Neural progenitor cell (in vitro differentiated cells): Measurements from ENCODE around the gene VAV2. TPM values are rescaled to one million over a fixed set of nuclear protein-coding genes. Genes with fewer than 3 reads are reported as not detected.
A peak's percentile ranks its signal among the peaks of the same experiment; 100 is the strongest.

Experiments
- DNase-seq: peaks from one replicate; pipeline ENCODE4 v3.0.0-alpha.2; 2016; ENCODE audit warnings: low spot score
- H2AFZ ChIP-seq: fragments of 200-600 bp; sonication (generic); replicated peaks from 2 replicates; pipeline ENCODE4 v1.6.1; 2016; ENCODE audit warnings: antibody characterized with exemption
- H3F3A ChIP-seq: fragments of 200-600 bp; sonication (generic); 2 replicates; pipeline ENCODE4 v1.6.1; 2016; ENCODE audit warnings: antibody characterized with exemption, low read depth
- H3K27ac ChIP-seq: fragments of 200-600 bp; sonication (generic); 2 replicates; pipeline ENCODE4 v1.5.1; 2016; ENCODE audit warnings: mild to moderate bottlenecking
- H3K27me3 ChIP-seq: fragments of 200-600 bp; sonication (generic); 2 replicates; pipeline ENCODE4 v1.6.1; 2016; ENCODE audit warnings: mild to moderate bottlenecking, moderate library complexity
- H3K36me3 ChIP-seq: fragments of 200-600 bp; sonication (generic); 2 replicates; pipeline ENCODE4 v1.5.1; 2016
- H3K4me1 ChIP-seq: fragments of 200-600 bp; sonication (generic); 2 replicates; pipeline ENCODE4 v1.6.1; 2016; ENCODE audit warnings: mixed run types
- H3K4me2 ChIP-seq: fragments of 200-600 bp; sonication (generic); 2 replicates; pipeline ENCODE4 v1.6.1; 2016
- H3K4me3 ChIP-seq: fragments of 200-600 bp; sonication (generic); 2 replicates; pipeline ENCODE4 v1.5.1; 2016
- H3K79me2 ChIP-seq: fragments of 200-600 bp; sonication (generic); 2 replicates; pipeline ENCODE4 v1.6.1; 2016; ENCODE audit warnings: low read depth
- H3K9ac ChIP-seq: fragments of 200-600 bp; sonication (generic); 2 replicates; pipeline ENCODE4 v1.6.1; 2016
- H3K9me3 ChIP-seq: fragments of 200-600 bp; sonication (generic); 2 replicates; pipeline ENCODE4 v1.5.1; 2016; ENCODE audit warnings: low read depth
- H4K20me1 ChIP-seq: fragments of 200-600 bp; sonication (generic); 2 replicates; pipeline ENCODE4 v1.6.1; 2016; ENCODE audit warnings: low read depth
- H3K27ac Mint-ChIP-seq: 3 replicates; pipeline ENCODE4 v1.8.0; 2021; ENCODE audit warnings: mixed read lengths
- H3K27me3 Mint-ChIP-seq: 2 replicates; pipeline ENCODE4 v1.8.0; 2022; ENCODE audit warnings: low read depth, mild to moderate bottlenecking, inconsistent platforms, moderate library complexity, mixed read lengths; ENCODE audit not compliant: insufficient read depth
- H3K36me3 Mint-ChIP-seq: 3 replicates; pipeline ENCODE4 v1.8.0; 2021; ENCODE audit warnings: mixed read lengths
- H3K4me1 Mint-ChIP-seq: 3 replicates; pipeline ENCODE4 v1.8.0; 2021; ENCODE audit warnings: mixed read lengths
- H3K4me3 Mint-ChIP-seq: 3 replicates; pipeline ENCODE4 v1.8.0; 2021; ENCODE audit warnings: mild to moderate bottlenecking, moderate library complexity, mixed read lengths
- H3K9me3 Mint-ChIP-seq: 3 replicates; pipeline ENCODE4 v1.8.0; 2020; ENCODE audit warnings: mixed read lengths
- CTCF ChIP-seq: fragments of 200-600 bp; sonication (generic); IDR thresholded peaks from 2 replicates; pipeline ENCODE4 v1.5.1; 2017; ENCODE audit warnings: antibody characterized with exemption, mild to moderate bottlenecking
- EZH2 ChIP-seq: fragments of 200-600 bp; sonication (generic); IDR thresholded peaks from 2 replicates; pipeline ENCODE4 v1.6.1; 2017; ENCODE audit warnings: antibody characterized with exemption, mild to moderate bottlenecking, moderate library complexity
- EZH2phosphoT487 ChIP-seq: fragments of 200-600 bp; sonication (generic); IDR thresholded peaks from 2 replicates; pipeline ENCODE4 v1.6.1; 2017; ENCODE audit warnings: antibody characterized with exemption
- total RNA-seq: library from RNA; depleted of rRNA; stranded (reverse); fragments of >200 nt; gene quantifications from 2 replicates; pipeline ENCODE4 v1.2.3, GENCODE V29; 2015; ENCODE audit warnings: low replicate concordance

Gene VAV2
- total RNA-seq, 1 donor from 2014 or later: 12.9 TPM

GRCh38 chr9:134024214-134024792 lies 32.2 kb upstream of the VAV2 start:
- Histone ChIP-seq H3K36me3 (no peaks in the 10 kb centered on the region), H3F3A (peaks cover 24% of the 10 kb centered on the region), H3K27ac (no peak overlapping the region), H3K79me2 (peaks cover 5% of the 10 kb centered on the region), H3K27me3 (no peaks in the 10 kb centered on the region), H3K4me3 (peak overlapping the region; percentile 35), H3K4me1 (peaks cover 10% of the 10 kb centered on the region), H3K9ac (no peak overlapping the region), H3K4me2 (peak overlapping the region; percentile 72), H4K20me1 (peaks cover 15% of the 10 kb centered on the region), H2AFZ (no peak overlapping the region), H3K9me3 (no peaks in the 10 kb centered on the region)
- Mint-ChIP-seq H3K4me1 (peaks cover 15% of the 10 kb centered on the region), H3K9me3 (peaks cover 3% of the 10 kb centered on the region), H3K27ac (peak overlapping the region; percentile 26), H3K36me3 (peaks cover 6% of the 10 kb centered on the region), H3K4me3 (peak overlapping the region; percentile 86), H3K27me3 (peaks cover 5% of the 10 kb centered on the region)
- DNase-seq: no peak
- TF ChIP-seq EZH2phosphoT487: no peak
- TF ChIP-seq CTCF: no peak
- no peak for TF ChIP-seq EZH2

DNA sequence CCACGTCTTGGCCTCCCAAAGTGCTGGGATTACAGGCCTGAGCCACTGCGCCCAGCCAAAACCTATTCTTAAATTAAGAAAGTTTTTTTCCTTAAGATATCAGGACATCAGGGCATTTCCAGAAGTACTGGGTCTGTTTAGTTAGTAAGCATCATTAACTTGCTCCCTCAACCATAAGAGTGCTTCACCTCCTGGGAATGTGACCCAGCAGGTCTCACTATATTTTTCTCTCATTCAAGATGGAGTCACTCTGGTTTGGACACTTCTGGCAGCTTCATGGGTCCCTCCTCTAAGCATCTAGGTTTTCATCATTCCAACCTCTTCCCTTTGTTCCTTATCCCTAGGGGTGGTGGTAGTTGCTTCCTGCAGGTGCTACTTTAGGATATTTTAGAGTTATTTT lies 22.8 kb upstream of the VAV2 start:
- no peak overlapping the region for H3K9ac ChIP-seq
- no peak for DNase-seq
- H3K27me3 Mint-ChIP-seq: peaks cover 21% of the 10 kb centered on the region
- H4K20me1 ChIP-seq: no peaks in the 10 kb centered on the region
- H3K4me1 Mint-ChIP-seq: no peaks in the 10 kb centered on the region
- H3K27ac ChIP-seq: no peak overlapping the region
- no peaks in the 10 kb centered on the region for H3K79me2 ChIP-seq
- no peaks in the 10 kb centered on the region for H3K36me3 ChIP-seq
- peaks cover 3% of the 10 kb centered on the region for H3K36me3 Mint-ChIP-seq
- peaks cover 10% of the 10 kb centered on the region for H3K9me3 ChIP-seq
- H3K4me3 Mint-ChIP-seq: no peak overlapping the region
- H3F3A ChIP-seq: no peaks in the 10 kb centered on the region
- no peaks in the 10 kb centered on the region for H3K4me1 ChIP-seq
- no peak overlapping the region for H2AFZ ChIP-seq
- no peak for TF ChIP-seq EZH2phosphoT487
- no peak overlapping the region for H3K27ac Mint-ChIP-seq
- H3K27me3 ChIP-seq: no peaks in the 10 kb centered on the region
- no peak overlapping the region for H3K4me2 ChIP-seq
- no peak overlapping the region for H3K4me3 ChIP-seq
- H3K9me3 Mint-ChIP-seq: peaks cover 34% of the 10 kb centered on the region

DNA sequence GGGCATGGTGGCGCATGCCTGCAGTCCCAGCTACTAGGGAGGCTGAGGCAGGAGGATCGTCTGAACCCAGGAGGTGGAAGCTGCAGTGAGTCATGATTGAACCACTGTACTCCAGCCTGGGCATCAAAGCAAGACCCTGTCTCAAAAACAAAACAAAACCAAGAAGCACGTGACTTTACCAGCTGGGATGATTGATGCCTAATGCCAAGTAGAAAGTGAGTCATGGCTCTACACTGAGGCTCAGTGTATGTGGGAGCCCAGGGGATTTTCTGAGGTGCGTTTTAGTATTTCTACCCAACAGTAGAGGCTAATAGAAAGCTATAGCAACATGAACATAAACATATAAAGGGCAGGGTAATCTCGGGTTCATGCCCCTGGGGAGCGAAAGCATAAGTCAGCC lies 19.3 kb upstream of the VAV2 start:
- no peak for DNase-seq
- no peaks in the 10 kb centered on the region for H3K36me3 ChIP-seq
- no peaks in the 10 kb centered on the region for H3K27me3 ChIP-seq
- Mint-ChIP-seq H3K9me3 (peaks cover 26% of the 10 kb centered on the region), H3K36me3 (peaks cover 3% of the 10 kb centered on the region), H3K4me3 (no peak overlapping the region), H3K27me3 (peaks cover 19% of the 10 kb centered on the region), H3K4me1 (no peaks in the 10 kb centered on the region), H3K27ac (no peak overlapping the region)
- H4K20me1 ChIP-seq: no peaks in the 10 kb centered on the region
- H3K9me3 ChIP-seq: peaks cover 10% of the 10 kb centered on the region
- H3K4me2 ChIP-seq: no peak overlapping the region
- no peak overlapping the region for H3K9ac ChIP-seq
- no peaks in the 10 kb centered on the region for H3K4me1 ChIP-seq
- H3K79me2 ChIP-seq: no peaks in the 10 kb centered on the region
- H3K4me3 ChIP-seq: no peak overlapping the region
- H2AFZ ChIP-seq: no peak overlapping the region
- TF ChIP-seq EZH2phosphoT487 (no peak), EZH2 (no peak), CTCF (no peak)
- no peak overlapping the region for H3K27ac ChIP-seq
- no peaks in the 10 kb centered on the region for H3F3A ChIP-seq

DNA sequence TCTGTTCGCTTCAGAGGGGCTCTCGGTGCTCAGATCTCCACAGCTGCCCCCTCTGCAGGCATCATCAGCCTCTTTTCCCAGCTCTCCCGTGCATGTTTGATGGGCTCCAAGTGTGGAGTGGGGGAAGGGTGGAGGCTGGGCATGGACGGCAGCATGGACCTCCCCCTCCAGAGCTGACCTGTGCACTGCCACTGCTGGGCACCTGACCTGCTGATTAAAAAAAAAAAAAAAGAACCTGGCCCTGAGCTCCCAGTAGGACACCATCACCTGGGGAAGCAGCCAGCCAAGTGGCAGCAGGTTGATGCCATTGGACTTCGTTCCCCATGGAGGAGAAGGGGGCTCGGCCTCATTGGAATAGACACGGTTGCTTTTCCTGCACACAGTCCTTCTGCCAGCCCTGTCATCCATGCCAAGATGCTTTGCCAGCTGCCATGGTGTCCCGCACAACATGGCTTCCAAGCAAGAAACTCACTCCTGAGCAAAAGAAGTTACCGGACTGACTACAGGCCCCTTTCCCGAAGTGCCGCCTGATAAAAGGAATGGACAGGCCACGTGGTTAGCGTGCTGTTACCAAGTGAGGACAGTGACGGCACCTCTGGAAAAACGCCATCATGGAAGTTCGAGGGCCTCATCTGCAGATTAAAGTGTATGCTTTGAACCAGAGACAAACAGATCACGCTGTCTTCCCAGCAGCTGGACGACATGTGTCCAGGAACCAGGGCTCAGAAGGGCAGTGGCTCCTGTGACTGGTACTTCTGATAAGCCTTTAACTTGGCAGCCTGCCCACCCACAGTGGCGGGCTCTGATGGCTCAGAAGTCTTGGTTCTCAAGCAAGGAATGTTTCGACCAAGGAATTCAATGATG lies 18.4 kb upstream of the VAV2 start:
- H3K36me3 Mint-ChIP-seq: peaks cover 3% of the 10 kb centered on the region
- DNase-seq: no peak
- no peak overlapping the region for H3K27ac Mint-ChIP-seq
- Histone ChIP-seq H3K4me2 (no peak overlapping the region), H3K9me3 (peaks cover 10% of the 10 kb centered on the region), H3K9ac (no peak overlapping the region), H3K36me3 (no peaks in the 10 kb centered on the region), H2AFZ (no peak overlapping the region), H3K27ac (no peak overlapping the region), H3F3A (no peaks in the 10 kb centered on the region), H3K79me2 (no peaks in the 10 kb centered on the region), H4K20me1 (no peaks in the 10 kb centered on the region), H3K4me1 (no peaks in the 10 kb centered on the region), H3K27me3 (no peaks in the 10 kb centered on the region), H3K4me3 (no peak overlapping the region)
- TF ChIP-seq EZH2phosphoT487: no peak
- no peak for TF ChIP-seq EZH2
- TF ChIP-seq CTCF: no peak
- no peaks in the 10 kb centered on the region for H3K4me1 Mint-ChIP-seq
- peaks cover 17% of the 10 kb centered on the region for H3K27me3 Mint-ChIP-seq
- no peak overlapping the region for H3K4me3 Mint-ChIP-seq
- peaks cover 25% of the 10 kb centered on the region for H3K9me3 Mint-ChIP-seq
